Measurements from ENCODE around the gene C3orf18.
A peak's percentile ranks its signal among the peaks of the same experiment; 100 is the strongest.

The C3orf18 gene

GRCh38 chr3:50567386-50568167 is at the start of gene C3orf18:
TSS of gene C3orf18 (minus strand) at chr3:50567747. CDS start at chr3:50565699, 2,048 bp downstream.
- peak; percentile 96 for DNase-seq (ENCODE audit: low spot score)

GRCh38 chr3:50616770-50617095 is 49.2 kb upstream of the C3orf18 start:
- peak; percentile 93 for DNase-seq (ENCODE audit: low spot score)

- DNase-seq (ENCODE audit: low spot score): peak; percentile 83
These were observed 48.6 kb upstream of the C3orf18 start for GRCh38 chr3:50616003-50616769.

- no peak for DNase-seq (ENCODE audit: low spot score)
These were observed 47.6 kb upstream of the C3orf18 start for GRCh38 chr3:50615190-50615589.

DNA sequence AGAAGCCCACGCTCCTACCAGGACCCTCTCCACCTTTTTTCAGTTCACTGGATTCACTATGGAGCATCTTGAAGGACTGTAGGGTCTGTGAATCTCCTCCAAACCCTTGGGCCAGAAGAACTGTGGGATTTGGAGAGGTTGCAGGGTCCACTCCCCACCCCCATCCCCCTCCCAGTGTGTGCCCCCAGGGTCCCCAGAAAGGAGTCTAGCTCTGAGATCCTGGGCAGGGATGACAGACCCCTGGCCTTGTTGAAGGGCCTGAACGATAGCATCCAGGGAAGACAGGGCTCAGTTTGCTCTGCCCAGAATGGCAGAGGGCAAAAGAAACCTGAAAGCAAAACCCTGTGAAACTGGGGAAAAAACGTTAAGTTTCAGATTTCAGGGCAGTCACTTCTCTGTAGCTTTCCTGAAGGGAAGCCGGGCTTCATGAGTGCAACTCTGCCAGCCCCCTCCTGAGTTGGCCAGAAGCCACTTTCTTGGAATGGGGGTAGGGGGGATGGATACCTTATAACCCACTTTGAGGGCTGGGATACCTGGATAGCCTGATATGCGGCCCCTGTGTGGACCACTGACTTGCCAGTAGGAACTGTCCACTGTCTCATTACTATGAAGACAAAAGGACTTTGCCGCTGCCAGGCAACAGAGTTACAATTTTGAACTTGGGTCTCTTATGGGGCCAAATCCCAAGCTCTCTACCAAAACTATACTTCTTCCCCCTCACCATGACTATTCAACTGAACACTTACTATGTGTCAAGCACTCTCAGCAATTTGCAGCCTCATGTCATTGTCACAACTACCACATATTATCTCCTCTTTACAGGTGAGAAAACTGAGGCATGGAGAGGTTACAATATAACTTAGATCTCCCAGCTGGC is 45.7 kb upstream of the C3orf18 start:
- no peak for DNase-seq (ENCODE audit: low spot score)

GRCh38 chr3:50612234-50612882 is 44.8 kb upstream of the C3orf18 start:
- DNase-seq (ENCODE audit: low spot score): no peak

DNA sequence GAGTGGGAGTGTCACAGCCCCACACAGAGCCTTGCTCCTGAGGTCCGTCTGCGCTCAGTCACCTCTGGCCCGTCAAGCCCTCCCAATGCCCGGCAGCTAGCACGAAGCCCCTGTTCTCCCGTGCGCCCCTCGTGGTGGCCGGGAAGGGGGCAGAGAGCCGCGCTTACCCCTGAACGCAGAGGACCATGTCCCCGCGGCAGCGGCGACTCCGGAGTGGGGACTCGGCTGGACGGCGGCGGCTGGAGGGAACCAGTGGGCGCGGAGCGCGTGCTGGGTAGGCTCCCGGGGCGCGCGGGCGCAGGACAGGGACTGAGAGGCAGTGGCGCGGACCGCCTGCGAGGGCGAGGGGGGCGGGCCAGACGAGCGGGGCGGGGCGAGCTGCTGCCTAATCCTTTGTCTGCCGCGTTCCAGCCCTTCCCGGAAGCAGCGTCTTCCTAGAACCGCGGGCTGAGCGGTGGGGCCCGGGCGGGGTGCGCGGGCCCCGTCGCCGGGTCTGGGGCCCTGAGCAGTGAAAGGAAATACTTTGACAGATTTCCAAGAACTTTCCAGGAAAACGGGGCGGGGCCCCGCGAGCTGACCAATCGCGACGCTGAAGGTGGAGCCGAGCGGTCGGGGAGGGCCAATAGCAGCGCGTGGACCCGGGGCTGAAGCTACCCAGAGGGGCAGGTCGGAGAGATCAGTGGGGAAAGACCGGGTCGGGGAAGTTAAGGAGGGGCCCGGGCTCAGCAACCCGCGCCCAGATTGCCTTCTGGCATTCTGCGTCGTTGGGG is 44.1 kb upstream of the C3orf18 start, which contains the start of gene CISH:
Gene CISH (minus strand): TSS at position 311 of the 770 bp plus-strand sequence. CDS start 124 bp downstream, at position 187.
- DNase-seq (ENCODE audit: low spot score): peak; percentile 88

DNA sequence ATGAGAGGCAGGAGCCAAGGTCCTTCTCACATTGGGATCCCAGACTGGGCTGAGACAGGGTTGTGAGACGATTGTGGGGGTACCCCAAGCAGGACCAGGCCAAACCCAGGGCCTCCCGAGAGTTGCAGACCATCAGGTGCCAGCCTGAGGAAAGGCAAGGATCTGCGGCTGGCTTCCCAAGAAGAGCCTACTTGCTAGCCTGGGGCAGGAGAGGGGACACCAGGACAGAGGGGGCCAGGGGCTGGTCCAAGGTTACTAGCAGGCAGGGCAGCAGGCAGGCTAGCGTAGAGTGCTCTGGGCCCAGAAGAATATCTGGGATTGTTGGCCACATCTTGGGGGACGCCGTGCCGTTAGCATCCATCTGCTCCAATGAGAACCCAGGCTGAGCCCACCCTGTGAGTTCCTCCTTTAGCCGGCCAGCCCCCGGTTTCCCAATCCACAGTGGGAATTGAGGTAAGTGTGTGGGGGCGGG is 43.5 kb upstream of the C3orf18 start:
- DNase-seq (ENCODE audit: low spot score): no peak

DNA sequence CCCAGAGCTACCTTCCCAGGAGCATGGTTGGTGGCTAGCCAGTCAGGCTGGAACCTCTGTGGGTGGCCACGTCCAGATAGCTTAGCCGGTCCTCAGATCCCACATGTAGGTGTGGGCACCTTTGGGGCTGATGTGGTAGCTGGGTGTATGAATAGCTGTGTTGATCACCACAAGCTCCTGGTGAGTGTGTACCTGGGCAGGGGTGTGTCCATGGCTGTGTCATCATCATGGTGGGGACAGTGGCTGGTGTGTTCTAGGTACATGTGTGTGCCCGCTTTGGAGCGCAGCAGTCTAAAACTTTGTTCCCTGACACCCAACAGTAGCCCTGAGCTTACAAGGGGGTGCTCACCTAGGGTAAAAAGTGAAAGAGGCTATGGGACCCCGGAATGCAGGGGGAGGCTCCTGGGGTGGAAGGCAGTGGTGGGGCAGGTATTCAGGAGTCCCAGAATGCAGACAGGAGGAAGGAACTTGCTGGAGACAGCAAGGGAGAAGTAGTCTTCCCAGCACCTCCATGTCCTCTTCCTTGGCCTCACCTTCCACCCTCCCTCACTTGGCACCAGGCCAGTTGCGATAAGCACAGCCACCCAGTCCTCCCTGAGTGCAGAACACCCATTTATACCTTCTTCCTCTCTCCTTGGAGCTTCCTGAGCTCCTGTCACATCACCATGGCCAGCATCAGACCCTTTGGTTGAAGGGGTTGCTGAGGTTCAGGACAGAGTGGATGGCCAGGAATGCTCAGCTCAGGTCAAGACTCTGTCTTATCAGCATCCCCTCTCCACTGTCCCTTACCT is 42.8 kb upstream of the C3orf18 start:
- no peak for DNase-seq (ENCODE audit: low spot score)

DNA sequence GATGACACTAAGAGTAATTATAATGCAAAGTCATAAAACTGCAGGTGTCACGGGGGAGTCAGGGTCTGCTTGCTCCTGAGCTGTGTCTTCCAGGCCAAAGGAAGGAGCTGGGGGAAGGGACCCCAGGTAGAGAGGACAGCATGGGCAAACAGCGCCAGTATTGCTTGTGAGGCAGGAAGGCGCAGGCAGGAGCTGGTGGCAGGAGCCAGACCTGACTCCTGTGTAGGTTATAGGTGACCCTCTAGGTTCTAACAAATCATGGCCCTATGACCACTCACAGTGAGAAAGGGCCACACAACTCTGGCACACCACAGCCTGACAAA is 42.2 kb upstream of the C3orf18 start:
- DNase-seq (ENCODE audit: low spot score): no peak

GRCh38 chr3:50609071-50609762 is 41.7 kb upstream of the C3orf18 start:
- no peak for DNase-seq (ENCODE audit: low spot score)

DNA sequence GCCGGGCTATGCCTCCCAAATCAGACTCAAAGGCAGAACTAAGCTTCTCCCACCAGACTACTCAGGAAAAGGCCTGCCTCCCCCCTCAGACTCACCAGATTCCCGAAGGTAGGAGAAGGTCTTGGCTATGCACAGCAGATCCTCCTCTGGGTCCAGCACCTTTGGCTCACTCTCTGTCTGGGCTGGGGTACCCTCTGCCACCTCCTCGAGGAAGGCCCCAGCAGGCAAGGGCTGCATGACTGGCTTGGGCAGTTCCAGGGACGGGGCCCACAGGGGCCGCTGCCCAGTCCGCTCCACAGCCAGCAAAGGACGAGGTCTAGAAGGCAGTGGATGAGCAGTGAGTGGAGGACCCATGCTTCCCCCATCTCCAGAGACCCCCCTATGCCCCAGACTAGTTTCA is 40.7 kb upstream of the C3orf18 start:
- no peak for DNase-seq (ENCODE audit: low spot score)

GRCh38 chr3:50607271-50608091 is 39.9 kb upstream of the C3orf18 start:
- no peak for DNase-seq (ENCODE audit: low spot score)

- DNase-seq (ENCODE audit: low spot score): no peak
These were observed 39.0 kb upstream of the C3orf18 start for GRCh38 chr3:50606596-50606995.

- DNase-seq (ENCODE audit: low spot score): no peak
These were observed 38.4 kb upstream of the C3orf18 start for GRCh38 chr3:50605901-50606326.

- DNase-seq (ENCODE audit: low spot score): no peak
These were observed 37.4 kb upstream of the C3orf18 start for GRCh38 chr3:50604628-50605588.

DNA sequence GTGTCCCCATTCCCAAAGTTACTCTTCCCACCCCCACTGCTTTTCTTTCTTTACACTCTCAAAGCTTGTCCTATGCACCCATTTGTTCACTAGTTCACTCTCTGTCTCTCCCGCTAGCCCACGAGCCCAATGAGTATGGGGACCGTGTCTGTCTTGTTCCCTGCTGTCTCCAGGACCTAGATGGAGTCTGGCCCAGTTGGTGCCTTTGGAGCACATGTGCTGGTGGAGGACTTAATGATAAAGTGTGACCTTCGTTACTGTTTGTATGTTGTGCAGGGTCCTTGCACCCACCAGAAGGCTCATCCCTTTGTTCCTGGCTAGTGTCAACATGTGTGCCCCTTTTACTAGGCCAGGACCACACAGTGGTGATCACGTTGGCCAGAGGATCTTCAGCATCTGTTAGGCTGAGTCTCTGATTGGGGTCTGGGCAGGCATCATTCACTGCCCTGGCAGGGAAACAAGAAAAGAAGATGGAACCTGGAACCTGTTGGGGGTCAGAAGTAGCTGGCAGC is 36.6 kb upstream of the C3orf18 start:
- DNase-seq (ENCODE audit: low spot score): no peak

Data from CD4-positive, alpha-beta T cell treated with Interleukin-6 at 100 ng/mL for 8 hours (primary cell).